ENCODE data around the gene ARL2BP.

ARL2BP gene

DNA sequence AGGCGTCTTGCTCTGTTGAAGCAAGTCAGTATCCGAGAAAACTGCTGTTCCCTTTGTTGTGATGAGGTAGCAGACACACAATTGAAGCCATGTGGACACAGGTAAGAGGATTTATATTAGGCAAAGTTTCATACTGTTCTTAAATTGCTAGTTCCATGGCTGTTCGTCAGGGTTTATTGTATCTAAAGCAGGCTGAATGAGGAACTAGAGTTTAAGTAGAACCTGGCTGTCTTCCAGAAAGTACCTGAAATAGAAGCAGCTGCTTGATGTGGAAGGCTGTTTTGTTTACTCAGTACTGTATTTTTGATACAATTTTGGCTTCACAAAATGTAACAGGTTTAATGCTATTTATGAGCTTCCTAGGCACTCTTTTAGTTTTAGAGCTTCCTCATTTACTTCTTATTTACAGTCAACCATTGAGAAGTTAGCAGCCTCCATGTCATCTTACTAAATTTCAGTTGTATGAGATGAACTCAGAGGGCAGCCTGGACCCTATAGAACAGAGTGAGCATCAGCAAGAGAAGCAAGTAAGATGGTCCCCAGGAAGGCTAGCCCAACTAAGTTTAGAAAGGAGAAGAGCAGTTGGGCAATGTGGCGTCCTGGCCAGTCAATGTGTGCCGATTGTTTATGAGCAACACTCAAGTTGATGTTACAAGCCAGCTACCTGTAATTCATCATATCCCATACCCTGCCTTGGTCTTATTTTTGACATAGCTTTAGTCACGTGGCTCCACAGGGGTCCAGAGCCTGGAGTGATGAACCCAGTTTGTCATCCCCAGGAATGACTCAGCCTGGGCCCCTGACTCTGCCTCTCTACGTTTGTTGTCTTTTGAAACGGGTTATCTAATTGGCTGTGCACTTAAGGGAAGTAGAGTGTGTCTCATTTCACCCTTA, 9.7 kb upstream of the ARL2BP start:
- DNase-seq (ENCODE audit: low read depth): no peak

DNA sequence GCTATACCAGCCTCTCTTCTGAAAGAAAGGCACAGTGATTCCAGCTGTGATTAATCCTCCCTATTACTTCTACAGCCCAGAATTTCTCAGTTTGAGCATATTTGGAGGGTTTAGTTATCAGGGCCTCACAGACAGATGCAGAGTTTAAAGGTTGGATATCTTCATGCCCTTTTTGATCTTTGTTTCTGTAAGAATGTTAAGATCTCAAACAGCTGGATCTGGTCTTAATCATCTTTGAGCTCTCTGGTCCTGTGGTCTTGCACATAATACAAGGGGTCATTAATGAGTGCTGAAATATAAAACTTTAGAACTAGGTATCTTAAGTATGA, 9.1 kb upstream of the ARL2BP start:
- DNase-seq (ENCODE audit: low read depth): no peak

DNA sequence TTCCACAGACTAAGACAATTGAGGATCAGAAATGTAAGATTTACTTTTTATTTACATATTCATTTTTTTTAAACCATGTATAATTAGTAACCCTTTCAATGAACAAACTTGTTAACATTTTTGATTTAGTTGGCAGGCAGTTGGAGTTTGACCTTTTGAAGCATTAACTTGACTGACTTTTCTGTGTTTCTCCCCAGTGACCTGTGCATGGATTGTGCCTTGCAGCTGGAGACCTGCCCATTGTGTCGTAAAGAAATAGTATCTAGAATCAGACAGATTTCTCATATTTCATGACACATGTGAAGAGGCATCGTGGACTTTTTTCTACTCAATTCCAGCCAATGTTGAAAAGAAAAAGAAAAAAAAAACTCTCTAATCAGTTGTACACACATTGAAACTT, 6.4 kb upstream of the ARL2BP start:
- DNase-seq (ENCODE audit: low read depth): no peak

DNA sequence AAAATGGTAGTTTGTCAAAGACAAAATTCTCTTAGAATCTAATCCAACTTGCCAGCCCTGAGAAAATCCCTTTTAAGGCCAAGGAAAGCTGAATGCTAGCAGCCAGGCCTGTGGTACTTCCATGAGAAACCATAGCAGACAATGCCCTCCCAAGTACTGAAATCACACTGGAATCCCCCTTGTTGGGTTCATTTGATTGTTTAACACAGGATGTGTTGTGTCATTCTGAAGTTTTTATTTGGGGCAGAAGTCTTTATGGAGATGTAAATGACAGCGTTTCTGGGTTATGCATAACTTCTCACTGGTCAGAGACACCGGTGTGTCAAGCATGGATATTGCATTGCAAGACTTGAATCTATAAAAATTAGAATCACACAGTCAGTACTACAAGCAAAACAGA, 6.0 kb upstream of the ARL2BP start:
- no peak for DNase-seq (ENCODE audit: low read depth)

DNA sequence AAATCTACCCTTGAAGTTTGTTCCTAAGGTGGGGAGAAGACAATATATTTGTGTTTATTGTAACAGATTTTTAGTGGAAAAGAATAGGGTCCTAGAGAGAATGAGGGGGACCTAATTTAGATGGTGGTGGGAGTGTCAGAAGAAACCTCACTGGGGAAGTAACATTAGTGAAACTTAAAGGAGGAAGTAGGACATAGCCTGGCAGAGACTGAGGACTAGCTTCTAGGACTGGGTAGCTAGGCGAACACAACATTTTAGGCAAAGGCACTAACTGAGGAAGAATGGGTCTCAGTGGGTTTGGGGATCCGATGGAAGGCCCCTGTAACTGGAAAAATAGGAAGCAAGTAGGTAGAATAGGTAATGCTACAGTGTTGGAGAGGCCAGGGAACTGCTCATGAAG, 4.2 kb upstream of the ARL2BP start:
- DNase-seq (ENCODE audit: low read depth): no peak

DNA sequence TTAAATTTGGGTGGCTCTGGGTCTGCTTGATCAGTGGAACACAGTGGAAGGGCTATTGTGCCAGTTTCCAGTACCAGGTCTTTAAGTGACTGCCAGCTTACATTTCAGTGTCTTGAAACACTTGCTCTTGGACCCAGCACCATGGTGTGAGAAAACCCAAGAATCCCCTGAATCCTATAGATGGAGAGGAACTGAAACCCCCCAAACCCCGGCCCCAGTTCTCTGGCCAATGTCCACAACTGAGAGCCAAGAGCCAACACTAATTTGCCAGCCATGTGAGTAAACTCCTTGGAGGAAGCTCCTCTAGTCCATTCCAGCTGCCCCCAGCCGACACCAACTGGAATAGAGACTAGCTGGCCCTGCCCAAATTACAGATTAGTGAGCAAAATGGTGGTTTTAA, 2.4 kb upstream of the ARL2BP start:
- no peak for DNase-seq (ENCODE audit: low read depth)

DNA sequence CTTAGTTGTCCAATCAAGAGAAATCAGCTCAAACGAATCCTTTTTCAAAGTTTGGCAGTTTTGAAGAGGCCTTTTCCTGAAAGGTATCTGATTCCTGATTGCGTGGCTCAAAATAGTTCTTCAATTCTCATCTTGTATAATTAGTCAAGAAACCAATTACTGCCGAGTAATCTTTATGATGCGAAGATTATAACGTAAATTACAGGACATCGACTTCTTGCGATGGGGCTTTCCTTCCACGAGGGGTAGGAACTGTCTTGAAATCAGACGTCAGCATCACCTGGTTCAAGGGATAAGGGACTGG, 644 bp upstream of the ARL2BP start:
- DNase-seq (ENCODE audit: low read depth): no peak

DNA sequence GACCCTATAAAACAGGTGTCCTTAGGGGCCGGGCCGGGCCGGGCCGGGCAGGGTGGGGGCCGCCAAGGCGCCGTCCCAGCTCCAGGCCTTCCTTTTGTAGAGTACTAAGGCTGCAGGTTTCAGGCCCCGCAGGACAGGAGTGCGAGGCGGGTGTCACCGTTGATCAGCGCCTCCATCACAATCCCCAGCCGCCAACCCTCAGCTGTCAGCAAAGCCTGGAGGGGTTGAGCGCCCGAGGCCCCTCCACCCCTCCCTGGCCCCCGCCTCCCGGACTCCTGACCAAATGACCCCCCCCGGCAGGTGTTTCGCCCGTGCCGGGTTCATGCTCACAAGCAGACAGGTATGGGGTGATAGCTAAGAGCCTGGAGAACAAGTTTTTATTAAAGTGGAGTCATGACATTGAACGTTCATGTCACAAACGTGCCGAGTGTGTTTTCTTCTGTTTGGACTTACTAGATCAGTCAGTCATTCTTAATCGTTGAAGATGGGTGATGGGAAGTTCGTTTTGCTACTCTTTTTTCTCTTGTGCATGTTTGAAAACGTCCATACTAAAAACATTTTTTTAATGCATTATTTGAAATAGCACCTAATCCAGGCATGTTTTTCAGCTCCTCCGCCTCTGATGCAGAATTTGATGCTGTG, 534 bp downstream of the ARL2BP start:
- DNase-seq (ENCODE audit: low read depth): no peak

DNA sequence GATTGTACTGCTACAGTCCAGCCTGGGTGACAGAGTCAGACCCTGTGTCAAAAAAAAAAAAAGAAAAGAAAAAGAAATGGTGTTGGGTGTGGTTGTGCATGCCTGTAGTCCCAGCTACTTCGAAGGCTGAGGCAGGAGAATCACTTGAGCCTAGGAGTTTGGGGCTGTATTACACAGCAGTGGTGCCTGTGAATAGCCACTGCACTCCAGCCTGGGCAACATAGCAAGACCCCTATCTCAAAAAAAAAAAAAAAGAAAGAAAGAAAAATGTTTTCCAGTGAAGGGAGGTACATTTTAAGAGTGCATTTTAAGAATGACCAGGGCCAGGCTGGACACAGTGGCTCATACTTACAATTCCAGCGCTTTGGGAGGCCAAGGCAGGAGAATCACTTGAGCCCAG, 6.3 kb downstream of the ARL2BP start:
- DNase-seq (ENCODE audit: low read depth): no peak

DNA sequence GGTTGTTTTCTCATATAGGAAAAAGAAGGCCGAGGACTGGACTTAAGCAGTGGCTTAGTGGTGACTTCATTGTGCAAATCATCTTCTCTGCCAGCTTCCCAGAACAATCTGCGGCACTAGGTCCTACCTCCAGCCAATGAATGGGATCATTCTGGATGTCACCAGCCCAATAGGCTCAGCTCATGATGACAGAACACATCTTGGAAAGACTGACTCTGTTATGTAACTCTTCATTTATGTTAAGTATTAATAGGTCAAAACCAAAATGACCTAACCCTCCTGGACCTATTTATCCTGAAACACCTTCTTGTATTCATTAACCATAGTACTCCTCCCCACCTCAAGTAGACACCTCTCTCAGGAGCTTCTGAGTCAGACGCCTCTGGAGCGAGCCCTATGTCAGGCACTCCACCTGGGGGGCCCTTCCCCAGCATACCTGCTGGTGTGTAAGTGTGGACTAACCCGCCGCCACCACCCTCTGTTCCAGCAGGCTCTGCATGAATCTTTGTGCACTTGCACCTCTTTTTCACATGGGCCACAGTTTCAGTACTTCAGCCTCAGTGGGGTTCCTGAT, 7.2 kb downstream of the ARL2BP start:
- DNase-seq (ENCODE audit: low read depth): no peak

DNA sequence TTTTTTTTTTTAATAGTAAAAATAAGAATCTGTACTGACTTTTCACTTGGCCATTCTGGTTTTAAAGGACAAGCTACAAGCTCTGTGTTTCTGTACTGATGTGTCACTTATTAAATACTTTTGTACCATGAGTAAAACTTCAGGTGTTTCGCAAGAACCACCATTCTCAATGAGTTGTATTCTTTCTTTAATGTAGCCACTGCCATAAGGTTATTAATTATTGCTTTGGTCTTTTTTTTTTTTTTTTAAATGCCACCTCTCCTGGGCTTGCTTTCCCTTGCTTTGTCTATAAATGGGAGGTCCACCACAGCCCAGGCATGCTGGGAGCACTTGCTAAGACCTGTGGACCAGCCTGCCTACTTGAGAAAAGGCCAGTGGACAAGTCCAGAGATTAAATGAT, 8.4 kb downstream of the ARL2BP start:
- DNase-seq (ENCODE audit: low read depth): no peak

DNA sequence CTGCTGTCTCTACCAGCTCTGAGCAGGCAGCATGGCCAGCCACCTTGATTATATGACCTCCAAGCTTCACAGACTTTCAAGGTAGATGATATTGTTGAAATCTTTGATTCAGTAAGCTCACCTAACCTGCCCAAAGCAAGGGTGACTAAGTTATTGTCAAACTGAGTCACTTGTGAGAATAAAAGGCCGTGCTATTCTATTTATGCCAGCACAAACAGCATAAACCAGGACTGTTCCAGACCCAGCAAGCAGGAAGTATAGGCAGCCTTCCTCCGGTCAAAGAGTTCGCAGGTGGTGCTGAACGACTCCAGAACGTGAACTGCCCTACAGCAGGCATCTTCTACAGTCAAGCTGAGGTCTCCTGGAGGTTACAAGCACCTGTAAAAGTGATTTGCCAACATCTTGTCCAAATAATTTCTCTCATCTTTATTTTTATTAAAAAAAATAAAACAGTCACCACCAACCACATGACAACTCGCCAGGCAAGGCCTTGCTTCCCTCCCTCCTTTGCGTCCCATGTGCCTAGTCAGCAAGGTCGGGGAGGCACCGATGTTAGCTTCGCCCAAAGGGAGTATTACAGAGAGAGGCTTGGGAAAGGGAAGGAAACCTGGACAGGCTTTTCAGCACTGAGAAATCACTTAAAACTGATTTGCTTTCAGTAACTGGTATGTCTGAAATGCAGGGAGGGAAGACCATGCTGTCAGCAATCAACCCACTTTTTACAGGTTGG, 10.8 kb downstream of the ARL2BP start:
- DNase-seq (ENCODE audit: low read depth): no peak

DNA sequence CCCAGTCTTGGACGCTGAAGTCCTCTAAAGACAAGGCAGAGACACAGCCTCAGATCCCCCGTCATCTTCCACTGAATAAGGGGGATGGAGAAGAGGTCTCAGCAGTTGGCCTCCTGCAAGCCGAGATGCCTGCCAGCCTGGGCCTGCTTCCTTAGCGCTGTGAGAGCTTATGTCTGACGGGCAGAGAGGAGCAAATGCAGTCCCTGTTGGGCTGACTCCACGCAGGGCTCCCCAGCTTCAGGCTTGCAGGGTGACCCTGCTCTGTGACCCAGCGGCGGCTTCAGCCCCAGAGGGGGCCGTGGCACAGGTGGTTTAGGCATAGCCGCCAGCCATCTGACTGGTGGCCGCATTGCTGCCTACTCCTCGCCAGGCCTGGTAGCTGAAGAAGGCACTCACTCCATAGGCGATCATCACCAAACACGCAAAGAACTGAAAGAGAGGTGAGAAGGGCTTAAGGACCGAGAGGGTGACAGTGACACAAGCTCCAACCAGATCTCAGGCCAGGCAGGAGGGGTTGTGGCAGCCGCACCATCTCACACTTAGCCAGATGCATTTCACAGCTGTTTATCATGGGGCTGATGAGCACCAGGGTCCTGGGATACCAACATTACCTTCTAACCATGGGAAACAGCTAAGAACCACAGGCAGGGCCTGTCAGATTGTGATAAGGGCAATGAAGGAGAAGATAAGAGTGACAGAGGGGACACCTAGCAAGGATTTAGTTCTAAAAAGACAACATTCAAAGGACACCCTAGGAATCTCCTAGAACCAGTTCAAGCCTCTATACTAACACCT, 11.7 kb downstream of the ARL2BP start:
- DNase-seq (ENCODE audit: low read depth): no peak

DNA sequence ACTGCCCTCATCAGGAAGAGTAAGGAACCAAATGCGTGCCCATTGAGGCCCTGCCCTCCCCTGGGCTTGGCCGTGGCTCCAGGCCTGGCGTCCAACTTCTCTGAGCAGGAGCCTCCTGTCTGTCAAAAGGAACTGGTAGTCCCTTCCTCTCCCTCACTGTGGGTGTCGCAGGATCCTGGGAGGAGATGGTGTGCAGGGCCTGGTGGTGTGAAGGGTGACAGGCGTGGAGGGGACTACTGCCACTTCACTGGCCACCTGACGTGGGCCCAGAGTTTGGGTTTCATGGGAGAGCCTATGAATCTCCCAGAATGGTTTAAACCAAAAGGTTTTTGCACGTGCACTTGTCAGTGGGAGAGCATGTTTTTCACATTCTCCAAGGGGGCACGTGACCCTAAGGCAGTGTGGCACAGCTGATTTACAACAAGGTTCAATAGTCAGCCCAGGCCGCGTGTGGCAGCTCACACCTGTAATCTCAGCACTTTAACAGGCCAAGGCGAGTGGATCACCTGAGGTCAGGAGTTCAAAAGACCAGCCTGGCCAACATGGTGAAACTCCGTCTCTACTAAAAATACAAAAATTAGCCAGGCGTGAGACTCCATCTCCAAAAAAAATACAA, 12.5 kb downstream of the ARL2BP start:
- no peak for DNase-seq (ENCODE audit: low read depth)

DNA sequence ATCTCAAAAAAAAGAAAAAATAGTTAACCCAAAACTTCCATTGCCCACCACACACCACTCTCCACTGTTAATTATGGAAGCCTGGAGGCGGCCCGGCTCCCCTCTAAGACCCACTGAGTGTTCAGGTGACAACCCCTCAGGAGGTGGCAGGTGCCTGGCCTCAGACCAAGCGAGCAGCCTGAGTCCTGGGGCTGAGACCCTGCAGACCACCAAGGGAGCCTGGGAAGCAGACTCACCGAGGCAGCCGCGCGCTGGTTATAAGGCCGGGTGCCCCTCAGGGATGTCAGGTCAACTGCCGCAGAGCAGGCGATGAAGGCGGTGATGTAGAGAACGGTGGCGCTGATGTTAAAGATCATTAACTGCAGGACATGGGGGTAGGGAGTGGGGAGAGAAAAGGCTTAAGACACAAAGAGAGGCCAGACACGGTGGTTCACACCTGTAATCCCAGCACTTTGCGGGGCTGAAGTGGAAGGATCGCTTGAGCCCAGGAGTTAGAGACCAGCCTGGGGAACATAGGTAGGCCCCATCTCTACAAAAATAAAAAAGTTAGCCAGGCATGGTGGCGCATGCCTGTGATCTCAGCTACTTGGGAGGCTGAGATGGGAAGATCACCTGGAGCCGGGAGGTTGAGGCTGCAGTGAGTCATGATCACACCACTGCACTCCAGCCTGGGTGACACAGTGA, 13.3 kb downstream of the ARL2BP start:
- DNase-seq (ENCODE audit: low read depth): no peak

DNA sequence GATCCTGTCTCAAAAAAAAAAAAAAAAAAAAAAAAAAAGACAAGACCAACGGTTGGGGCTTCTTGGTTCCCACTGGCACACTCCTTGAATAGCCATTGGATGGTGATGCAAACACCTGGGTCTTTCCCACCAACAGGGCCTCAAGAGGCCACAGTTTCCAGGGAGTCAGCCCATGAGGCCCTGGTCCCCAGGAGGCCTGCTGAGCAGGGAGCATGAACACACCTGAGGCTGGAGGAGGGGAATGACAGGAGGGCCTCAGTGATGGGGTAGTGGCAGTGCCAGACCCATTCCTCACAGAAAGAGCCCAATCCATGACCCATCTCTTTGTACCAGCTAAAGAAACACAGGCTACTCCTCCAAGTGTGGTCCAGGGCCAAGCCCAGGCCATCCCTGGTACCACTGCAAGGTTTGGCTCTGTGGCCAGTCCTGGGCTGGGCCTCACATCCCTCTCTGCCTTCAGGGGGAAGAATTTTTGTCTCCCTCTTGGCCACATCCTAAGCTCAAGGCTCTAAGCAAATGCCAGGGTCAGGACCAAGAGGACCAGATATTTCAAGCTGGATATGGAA, 13.9 kb downstream of the ARL2BP start:
- DNase-seq (ENCODE audit: low read depth): no peak

DNA sequence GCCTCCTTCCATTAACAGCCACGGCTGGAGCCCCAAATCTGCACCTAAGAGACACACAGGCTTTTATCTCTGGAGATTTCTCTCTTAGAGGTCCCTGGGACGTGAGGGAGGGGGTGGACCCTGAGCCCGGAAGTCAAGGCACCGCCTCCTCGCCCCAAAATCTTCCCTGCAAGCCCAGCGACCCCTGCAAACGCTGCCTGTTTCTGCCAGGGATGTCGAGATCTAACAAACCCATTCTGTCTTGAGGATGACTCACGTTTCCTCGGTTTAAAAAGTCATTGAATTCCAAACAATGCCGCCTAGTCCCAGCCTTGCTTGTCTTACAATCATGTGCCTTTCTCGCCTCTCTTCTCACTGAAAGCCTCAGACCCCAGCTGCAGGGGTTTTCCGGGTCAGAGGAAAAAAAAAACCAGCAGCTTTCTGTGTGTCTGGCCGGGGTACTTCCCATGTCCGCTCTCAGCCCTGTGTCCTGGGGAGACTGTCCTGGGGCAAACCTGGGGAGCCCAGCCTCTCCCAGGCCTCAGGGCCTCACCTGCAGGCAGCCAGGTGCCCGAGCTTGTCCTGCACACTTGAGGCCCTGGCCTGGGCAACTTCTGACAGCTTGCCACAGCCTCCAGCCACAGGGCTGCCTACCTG, 15.4 kb downstream of the ARL2BP start:
- no peak for DNase-seq (ENCODE audit: low read depth)

DNA sequence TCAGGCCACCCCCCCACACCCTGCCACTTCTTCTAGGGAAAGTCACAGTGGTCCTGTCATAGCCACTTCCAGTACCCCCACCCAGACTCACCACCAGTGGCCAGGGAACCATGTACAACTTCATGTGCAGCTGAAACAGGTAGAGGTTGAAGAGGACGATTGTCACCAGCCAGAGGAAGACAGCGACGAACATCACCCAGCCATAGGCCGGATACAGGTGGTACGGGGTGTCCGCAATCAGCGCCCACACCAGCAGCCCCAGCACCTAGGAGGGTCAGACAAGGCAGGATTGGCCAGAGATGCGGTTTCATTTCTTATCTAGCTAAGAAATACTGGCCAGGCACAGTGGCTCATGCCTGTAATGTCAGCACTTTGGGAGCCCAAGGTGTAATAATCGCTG, 16.7 kb downstream of the ARL2BP start:
- DNase-seq (ENCODE audit: low read depth): no peak

DNA sequence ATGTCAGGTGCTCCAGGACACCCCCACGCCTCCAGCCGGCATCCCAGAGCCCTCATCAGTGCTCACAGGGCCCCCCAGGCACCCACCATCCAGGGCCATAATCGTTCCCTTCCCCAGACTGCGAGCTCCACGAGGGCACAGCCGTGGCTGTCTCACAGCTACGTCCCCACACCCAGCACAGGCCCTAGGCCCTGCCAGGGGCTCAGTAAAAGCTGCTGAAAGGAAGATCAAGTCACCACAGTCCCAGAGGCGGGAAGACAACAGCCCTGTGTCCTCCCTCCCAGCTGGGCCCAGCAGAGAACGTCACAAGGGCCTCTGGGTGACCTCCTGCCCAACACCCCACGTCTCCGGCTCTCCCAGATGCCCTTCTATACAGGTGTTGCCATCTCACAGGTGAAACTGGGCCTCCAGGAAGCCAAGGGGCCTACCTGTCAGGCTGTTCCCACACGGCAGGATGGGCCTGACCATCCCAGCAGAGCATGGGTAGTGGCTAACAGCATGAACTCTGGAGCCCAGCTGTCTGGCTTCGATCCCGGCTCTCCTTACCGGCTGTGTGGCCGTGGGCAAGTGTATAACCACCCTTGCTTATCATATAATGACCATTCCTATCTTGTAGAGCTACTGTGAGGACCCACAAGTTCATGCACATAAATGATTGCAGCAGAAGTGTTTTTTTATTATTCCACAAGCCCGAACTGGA, 17.9 kb downstream of the ARL2BP start:
- no peak for DNase-seq (ENCODE audit: low read depth)
